H9 (cell line): ENCODE results near the gene OR2J1. TPM values are rescaled to one million over a fixed set of nuclear protein-coding genes. Genes with fewer than 3 reads are reported as not detected.
A peak's percentile ranks its signal among the peaks of the same experiment; 100 is the strongest.

Experiments
- DNase-seq: peaks from one replicate; pipeline ENCODE4 v3.0.0-alpha.2; 2017
- H2AFZ ChIP-seq: one replicate; pipeline ENCODE4 v1.6.1; 2013; ENCODE audit warnings: mild to moderate bottlenecking, low read length, control low read depth, moderate library complexity
- H2AK5ac ChIP-seq: 2 replicates; pipeline ENCODE4 v1.6.1; 2013; ENCODE audit warnings: low read length, control low read depth, mixed read lengths; ENCODE audit not compliant: insufficient read length
- H2BK120ac ChIP-seq: one replicate; pipeline ENCODE4 v1.6.1; 2013; ENCODE audit warnings: low read depth, mild to moderate bottlenecking, low read length, control low read depth, inconsistent platforms; ENCODE audit not compliant: poor library complexity, severe bottlenecking
- H2BK12ac ChIP-seq: 2 replicates; pipeline ENCODE4 v1.6.1; 2013; ENCODE audit warnings: low read length, control low read depth, mixed read lengths, low read depth; ENCODE audit not compliant: insufficient read length
- H2BK15ac ChIP-seq: 2 replicates; pipeline ENCODE4 v1.6.1; 2013; ENCODE audit warnings: low read depth, low read length, control low read depth
- H2BK20ac ChIP-seq: one replicate; pipeline ENCODE4 v1.6.1; 2013; ENCODE audit warnings: low read depth, mild to moderate bottlenecking, low read length, control low read depth, inconsistent platforms; ENCODE audit not compliant: poor library complexity, severe bottlenecking
- H2BK5ac ChIP-seq: 2 replicates; pipeline ENCODE4 v1.6.1; 2013; ENCODE audit warnings: low read length, control low read depth, mixed read lengths; ENCODE audit not compliant: insufficient read length
- H3K14ac ChIP-seq: 2 replicates; pipeline ENCODE4 v1.6.1; 2013; ENCODE audit warnings: low read length, control low read depth; ENCODE audit not compliant: insufficient read depth
- H3K18ac ChIP-seq: 2 replicates; pipeline ENCODE4 v1.6.1; 2013; ENCODE audit warnings: low read depth, mild to moderate bottlenecking, mixed read lengths, low read length, control low read depth; ENCODE audit not compliant: insufficient read length
- H3K23ac ChIP-seq: 2 replicates; pipeline ENCODE4 v1.6.1; 2013; ENCODE audit warnings: low read length, control low read depth, mixed read lengths, low read depth; ENCODE audit not compliant: insufficient read length
- H3K23me2 ChIP-seq: 2 replicates; pipeline ENCODE4 v1.6.1; 2013; ENCODE audit warnings: low read depth, mild to moderate bottlenecking, mixed read lengths, low read length, control low read depth; ENCODE audit not compliant: insufficient read length, poor library complexity, severe bottlenecking
- H3K27ac ChIP-seq: 2 replicates; pipeline ENCODE4 v1.5.1; 2013; ENCODE audit warnings: low read length, control low read depth, mixed read lengths, low read depth; ENCODE audit not compliant: insufficient read length
- H3K27me3 ChIP-seq: 2 replicates; pipeline ENCODE4 v1.6.1; 2013; ENCODE audit warnings: low read length, control low read depth, inconsistent platforms; ENCODE audit not compliant: insufficient read depth
- H3K4ac ChIP-seq: 2 replicates; pipeline ENCODE4 v1.6.1; 2013; ENCODE audit warnings: low read depth, mild to moderate bottlenecking, control low read depth, inconsistent platforms, low read length, moderate library complexity
- H3K4me1 ChIP-seq: 2 replicates; pipeline ENCODE4 v1.6.1; 2013; ENCODE audit warnings: low read length, control low read depth, inconsistent platforms; ENCODE audit not compliant: insufficient read depth
- H3K4me2 ChIP-seq: 2 replicates; pipeline ENCODE4 v1.6.1; 2013; ENCODE audit warnings: low read length, control low read depth, mixed read lengths; ENCODE audit not compliant: insufficient read length, insufficient read depth
- H3K56ac ChIP-seq: 2 replicates; pipeline ENCODE4 v1.6.1; 2013; ENCODE audit warnings: low read depth, mild to moderate bottlenecking, mixed read lengths, low read length, control low read depth; ENCODE audit not compliant: insufficient read length
- H3K79me1 ChIP-seq: 2 replicates; pipeline ENCODE4 v1.6.1; 2013; ENCODE audit warnings: low read depth, mild to moderate bottlenecking, moderate library complexity, low read length, control low read depth, inconsistent platforms; ENCODE audit not compliant: insufficient read depth, poor library complexity, severe bottlenecking
- H3K79me2 ChIP-seq: 2 replicates; pipeline ENCODE4 v1.6.1; 2013; ENCODE audit warnings: low read length, control low read depth, inconsistent platforms; ENCODE audit not compliant: insufficient read depth
- H3K9ac ChIP-seq: 2 replicates; pipeline ENCODE4 v1.6.1; 2013; ENCODE audit warnings: low read length, control low read depth, mixed read lengths; ENCODE audit not compliant: insufficient read length; ENCODE audit errors: extremely low read depth
- H3K9me3 ChIP-seq: one replicate; pipeline ENCODE4 v1.6.1; 2013; ENCODE audit warnings: low read depth, low read length, inconsistent platforms; ENCODE audit not compliant: control insufficient read depth
- H3T11ph ChIP-seq: one replicate; pipeline ENCODE4 v1.6.1; 2013; ENCODE audit warnings: mild to moderate bottlenecking, low read length, control low read depth, inconsistent platforms
- H4K20me1 ChIP-seq: one replicate; pipeline ENCODE4 v1.6.1; 2013; ENCODE audit not compliant: control insufficient read depth, insufficient read length, insufficient read depth
- H4K5ac ChIP-seq: 2 replicates; pipeline ENCODE4 v1.6.1; 2013; ENCODE audit warnings: low read depth, mild to moderate bottlenecking, mixed read lengths, low read length, control low read depth; ENCODE audit not compliant: insufficient read length
- H4K8ac ChIP-seq: replicated peaks from 2 replicates; pipeline ENCODE4 v1.6.1; 2013; ENCODE audit warnings: low read length, control low read depth, mixed read lengths, low read depth; ENCODE audit not compliant: insufficient read length
- H4K91ac ChIP-seq: 2 replicates; pipeline ENCODE4 v1.6.1; 2013; ENCODE audit warnings: low read depth, mild to moderate bottlenecking, moderate library complexity, mixed read lengths, low read length, control low read depth; ENCODE audit not compliant: insufficient read length
- H3K27ac Mint-ChIP-seq, 3 experiments: 2 replicates in 2 of 3; 3 replicates in 1 of 3; pipeline ENCODE4 v1.8.0; 2020 to 2021; ENCODE audit warnings: mixed read lengths in 3 of 3, mild to moderate bottlenecking in 1 of 3, moderate library complexity in 1 of 3
- H3K27me3 Mint-ChIP-seq: 2 replicates; pipeline ENCODE4 v1.8.0; 2021; ENCODE audit warnings: low read depth, mild to moderate bottlenecking, moderate library complexity, mixed read lengths
- H3K36me3 Mint-ChIP-seq, 3 experiments: 2 replicates in 2 of 3; 3 replicates in 1 of 3; pipeline ENCODE4 v1.8.0; 2020 to 2021; ENCODE audit warnings: low read depth in 3 of 3, mixed read lengths in 3 of 3; ENCODE audit not compliant: insufficient read depth in 1 of 3
- H3K4me1 Mint-ChIP-seq, 2 experiments: 2 replicates each; pipeline ENCODE4 v1.8.0; 2020; ENCODE audit warnings: mixed read lengths in 2 of 2
- H3K4me3 Mint-ChIP-seq, 2 experiments: 2 replicates in 1 of 2; 3 replicates in 1 of 2; pipeline ENCODE4 v1.8.0; 2020 to 2021; ENCODE audit warnings: mild to moderate bottlenecking in 2 of 2, mixed read lengths in 2 of 2, moderate library complexity in 1 of 2
- H3K9me3 Mint-ChIP-seq, 2 experiments: 2 replicates in 1 of 2; 3 replicates in 1 of 2; pipeline ENCODE4 v1.8.0; 2020; ENCODE audit warnings: mild to moderate bottlenecking in 2 of 2, mixed read lengths in 2 of 2, moderate library complexity in 1 of 2
- CTCF ChIP-seq: fragments of 200-600 bp; sonication (generic); conservative IDR thresholded peaks from 3 replicates; pipeline ENCODE4 v1.8.0; 2021; ENCODE audit warnings: antibody characterized with exemption, mild to moderate bottlenecking
- WGBS: extraction: QIAGEN DNeasy Blood & Tissue Kit; methylation state at CpG from one replicate; pipeline ENCODE4 v1.1.7; 2013; ENCODE audit warnings: missing lambda C conversion rate, low lambda C conversion rate, mixed read lengths; ENCODE audit not compliant: insufficient read length; ENCODE audit errors: extremely low coverage; 5-methylcytosine and 5-hydroxymethylcytosine counted together
- total RNA-seq: library from RNA; stranded (reverse); gene quantifications from 2 replicates; pipeline ENCODE4 v1.2.1, GENCODE V29; 2021

The OR2J1 gene
- total RNA-seq, 1 experiment from 2014 or later, result not detected

GRCh38 chr6:29082457-29082856 is 16.8 kb upstream of the OR2J1 start:
- H3K4me3 Mint-ChIP-seq, result no peak overlapping the region
- Histone ChIP-seq H3K9me3 (no peaks in the 10 kb centered on the region), H4K91ac (no peak overlapping the region), H2BK20ac (no peak overlapping the region), H3K18ac (no peak overlapping the region), H3K4ac (no peak overlapping the region), H3K27me3 (no peaks in the 10 kb centered on the region), H2BK120ac (no peak overlapping the region), H3K14ac (no peak overlapping the region; the same call in 1 of the 2 replicates), H3K79me1 (no peaks in the 10 kb centered on the region), H3K4me2 (no peak overlapping the region), H3K56ac (no peak overlapping the region), H3K4me1 (no peaks in the 10 kb centered on the region), H3K79me2 (no peaks in the 10 kb centered on the region), H3T11ph (no peak overlapping the region), H4K20me1 (no peaks in the 10 kb centered on the region), H3K27ac (no peak overlapping the region), H2BK12ac (no peak overlapping the region), H3K23me2 (no peaks in the 10 kb centered on the region), H2AFZ (no peak overlapping the region), H4K5ac (no peak overlapping the region), H3K9ac (no peak overlapping the region), H3K23ac (no peak overlapping the region), H4K8ac (no peak overlapping the region), H2AK5ac (no peak overlapping the region), H2BK15ac (0 out of 2 replicates have a peak overlapping the region, but pooled peaks have one; percentile 6), H2BK5ac (no peak overlapping the region)
- no peak overlapping the region; a peak in 1 of 7 replicates for H3K27ac Mint-ChIP-seq
- TF ChIP-seq CTCF, result no peak
- no peaks in the 10 kb centered on the region; a peak in 1 of 5 replicates for H3K9me3 Mint-ChIP-seq
- H3K27me3 Mint-ChIP-seq, result no peaks in the 10 kb centered on the region; the same call in 1 of the 2 replicates
- no peaks in the 10 kb centered on the region for H3K36me3 Mint-ChIP-seq
- no peaks in the 10 kb centered on the region for H3K4me1 Mint-ChIP-seq
- WGBS, result no CpG with 5 or more reads among the region's 15 CpGs
- no peak for DNase-seq
